Neuronal stem cell (in vitro differentiated cells): ENCODE results near the gene JCAD.
A peak's percentile ranks its signal among the peaks of the same experiment; 100 is the strongest.

Source experiments
- DNase-seq: peaks from one replicate; pipeline ENCODE4 v3.0.0-alpha.2; 2013; ENCODE audit warnings: low spot score
- H2AFZ ChIP-seq: one replicate; pipeline ENCODE4 v1.6.1; 2013; ENCODE audit warnings: mild to moderate bottlenecking, low read length, inconsistent platforms
- H2AK5ac ChIP-seq: 2 replicates; pipeline ENCODE4 v1.6.1; 2013; ENCODE audit warnings: low read depth, mild to moderate bottlenecking, inconsistent platforms, low read length, moderate library complexity, mixed read lengths
- H2BK120ac ChIP-seq: 2 replicates; pipeline ENCODE4 v1.6.1; 2013; ENCODE audit warnings: low read depth, mild to moderate bottlenecking, inconsistent platforms, low read length, moderate library complexity, mixed read lengths
- H2BK12ac ChIP-seq: one replicate; pipeline ENCODE4 v1.6.1; 2013; ENCODE audit warnings: low read length, inconsistent platforms
- H2BK15ac ChIP-seq: 2 replicates; pipeline ENCODE4 v1.6.1; 2013; ENCODE audit warnings: mild to moderate bottlenecking, low read length, inconsistent platforms, mixed read lengths
- H2BK5ac ChIP-seq: one replicate; pipeline ENCODE4 v1.6.1; 2013; ENCODE audit warnings: inconsistent platforms, mild to moderate bottlenecking, low read length, moderate library complexity
- H3K14ac ChIP-seq: one replicate; pipeline ENCODE4 v1.6.1; 2013; ENCODE audit warnings: low read length, inconsistent platforms
- H3K18ac ChIP-seq: 2 replicates; pipeline ENCODE4 v1.6.1; 2013; ENCODE audit warnings: low read length, inconsistent platforms
- H3K23ac ChIP-seq: 2 replicates; pipeline ENCODE4 v1.6.1; 2013; ENCODE audit warnings: low read depth, mild to moderate bottlenecking, mixed read lengths, low read length, inconsistent platforms; ENCODE audit not compliant: poor library complexity
- H3K27ac ChIP-seq: replicated peaks from 3 replicates; pipeline ENCODE4 v1.5.1; 2013; ENCODE audit warnings: low read length, inconsistent platforms
- H3K27me3 ChIP-seq, 3 experiments: 2 replicates each; pipeline ENCODE4 v1.6.1; 2013; ENCODE audit warnings: low read length in 3 of 3, mild to moderate bottlenecking in 2 of 3, inconsistent platforms in 1 of 3, low read depth in 1 of 3, mixed read lengths in 1 of 3, moderate library complexity in 1 of 3; ENCODE audit not compliant: control insufficient read depth in 3 of 3, insufficient read depth in 3 of 3
- H3K36me3 ChIP-seq, 2 donors: replicated peaks in 1 of 2; 2 replicates each; pipeline ENCODE4 v1.6.1; 2013; ENCODE audit warnings: low read length in 2 of 2; ENCODE audit not compliant: control insufficient read depth in 2 of 2, insufficient read depth in 2 of 2
- H3K4ac ChIP-seq: 2 replicates; pipeline ENCODE4 v1.6.1; 2013; ENCODE audit warnings: inconsistent platforms, mild to moderate bottlenecking, low read length, moderate library complexity
- H3K4me1 ChIP-seq, 2 donors: 1 replicate in 1 of 2; 2 replicates in 1 of 2; pipeline ENCODE4 v1.6.1; 2013; ENCODE audit warnings: low read length in 2 of 2, low read depth in 1 of 2; ENCODE audit not compliant: control insufficient read depth in 2 of 2, insufficient read depth in 1 of 2
- H3K4me2 ChIP-seq: one replicate; pipeline ENCODE4 v1.6.1; 2013; ENCODE audit warnings: mild to moderate bottlenecking, low read length, inconsistent platforms; ENCODE audit not compliant: insufficient read depth, poor library complexity, severe bottlenecking
- H3K4me3 ChIP-seq, 2 donors: 2 replicates each; pipeline ENCODE4 v1.5.1; 2013; ENCODE audit warnings: low read length in 2 of 2, mild to moderate bottlenecking in 2 of 2, inconsistent platforms in 1 of 2, moderate library complexity in 1 of 2
- H3K79me1 ChIP-seq: one replicate; pipeline ENCODE4 v1.6.1; 2013; ENCODE audit warnings: low read depth, mild to moderate bottlenecking, inconsistent platforms, low read length, moderate library complexity
- H3K9ac ChIP-seq: one replicate; pipeline ENCODE4 v1.6.1; 2013; ENCODE audit warnings: mild to moderate bottlenecking, low read depth, low read length, inconsistent platforms; ENCODE audit not compliant: poor library complexity
- H3K9me3 ChIP-seq, 2 donors: replicated peaks in 1 of 2; 2 replicates each; pipeline versions ENCODE3 to v1.6.1; 2013; ENCODE audit warnings: low read length in 2 of 2, mild to moderate bottlenecking in 2 of 2, inconsistent platforms in 1 of 2, low read depth in 1 of 2, mixed read lengths in 1 of 2, moderate library complexity in 1 of 2; ENCODE audit not compliant: control insufficient read depth in 2 of 2, insufficient read depth in 1 of 2
- H4K8ac ChIP-seq: one replicate; pipeline ENCODE4 v1.6.1; 2013; ENCODE audit warnings: low read depth, mild to moderate bottlenecking, inconsistent platforms, low read length, moderate library complexity
- H4K91ac ChIP-seq: one replicate; pipeline ENCODE4 v1.6.1; 2013; ENCODE audit warnings: low read length, low read depth, mild to moderate bottlenecking, inconsistent platforms; ENCODE audit not compliant: poor library complexity
- WGBS, 2 donors: extraction: QIAGEN DNeasy Blood & Tissue Kit; methylation state at CpG; one replicate each; pipeline ENCODE4 v1.1.7; 2013; ENCODE audit warnings: missing lambda C conversion rate in 2 of 2, mixed read lengths in 1 of 2; ENCODE audit not compliant: insufficient read length in 2 of 2, insufficient replicate concordance in 1 of 2; ENCODE audit errors: extremely low coverage in 2 of 2; 5-methylcytosine and 5-hydroxymethylcytosine counted together

Gene JCAD

GRCh38 chr10:30034433-30035137 lies 24.8 kb downstream of the JCAD start:
- DNase-seq, result no peak
- Histone ChIP-seq H3K4ac (no peak overlapping the region), H4K8ac (no peak overlapping the region), H3K9ac (no peak overlapping the region), H3K18ac (no peak overlapping the region), H2BK120ac (no peak overlapping the region), H3K4me3 (no peak overlapping the region), H2BK15ac (no peak overlapping the region), H3K27me3 (no peaks in the 10 kb centered on the region), H2BK5ac (no peak overlapping the region), H3K23ac (no peak overlapping the region), H3K79me1 (no peaks in the 10 kb centered on the region), H2AK5ac (no peak overlapping the region), H3K14ac (no peak overlapping the region), H3K9me3 (no peaks in the 10 kb centered on the region), H3K4me2 (no peak overlapping the region), H3K27ac (no peak overlapping the region), H3K36me3 (peaks cover 0 to 4% of the 10 kb centered on the region in 2 donors), H3K4me1 (peaks cover 3 to 4% of the 10 kb centered on the region in 2 donors), H4K91ac (no peak overlapping the region), H2BK12ac (no peak overlapping the region), H2AFZ (peak overlapping the region; percentile 6)
- WGBS, 2 donors, result no CpG with 5 or more reads among the region's 15 CpGs

- no peak overlapping the region for H3K4ac ChIP-seq
- H2BK15ac ChIP-seq, result no peak overlapping the region
- no peak overlapping the region for H2AFZ ChIP-seq
- no peak overlapping the region for H2BK5ac ChIP-seq
- DNase-seq, result no peak
- H3K9me3 ChIP-seq, result no peaks in the 10 kb centered on the region
- H4K8ac ChIP-seq, result no peak overlapping the region
- no peak overlapping the region for H3K18ac ChIP-seq
- H3K23ac ChIP-seq, result no peak overlapping the region
- no peak overlapping the region for H3K9ac ChIP-seq
- H3K79me1 ChIP-seq, result no peaks in the 10 kb centered on the region
- H3K36me3 ChIP-seq, result no peaks in the 10 kb centered on the region
- no peak overlapping the region for H3K14ac ChIP-seq
- H3K4me2 ChIP-seq, result no peak overlapping the region
- H4K91ac ChIP-seq, result no peak overlapping the region
- peaks cover 3 to 4% of the 10 kb centered on the region in 2 donors for H3K4me1 ChIP-seq
- no peak overlapping the region for H3K27ac ChIP-seq
- H3K27me3 ChIP-seq, result no peaks in the 10 kb centered on the region
- WGBS, 2 donors, result no CpG with 5 or more reads among the region's 1 CpG
- no peak overlapping the region for H2BK12ac ChIP-seq
- H2BK120ac ChIP-seq, result no peak overlapping the region
- no peak overlapping the region for H3K4me3 ChIP-seq
- H2AK5ac ChIP-seq, result no peak overlapping the region
Observed at GRCh38 chr10:30032125-30032524, 27.3 kb downstream of the JCAD start.

- peaks cover 3% of the 10 kb centered on the region in 2 donors for H3K4me1 ChIP-seq
- H2BK15ac ChIP-seq, result no peak overlapping the region
- H2AK5ac ChIP-seq, result no peak overlapping the region
- no peaks in the 10 kb centered on the region for H3K79me1 ChIP-seq
- no peaks in the 10 kb centered on the region for H3K36me3 ChIP-seq
- no peak overlapping the region for H2AFZ ChIP-seq
- no peak overlapping the region for H3K4me3 ChIP-seq
- no peak overlapping the region for H2BK120ac ChIP-seq
- WGBS, 2 donors, result no CpG with 5 or more reads among the region's 7 CpGs
- no peak overlapping the region for H3K27ac ChIP-seq
- H2BK12ac ChIP-seq, result no peak overlapping the region
- no peaks in the 10 kb centered on the region for H3K27me3 ChIP-seq
- H3K9me3 ChIP-seq, result no peaks in the 10 kb centered on the region
- H3K14ac ChIP-seq, result no peak overlapping the region
- H3K18ac ChIP-seq, result no peak overlapping the region
- H3K9ac ChIP-seq, result no peak overlapping the region
- no peak overlapping the region for H3K23ac ChIP-seq
- DNase-seq, result no peak
- H4K8ac ChIP-seq, result no peak overlapping the region
- no peak overlapping the region for H3K4me2 ChIP-seq
- H4K91ac ChIP-seq, result no peak overlapping the region
- no peak overlapping the region for H2BK5ac ChIP-seq
- no peak overlapping the region for H3K4ac ChIP-seq
Observed at GRCh38 chr10:30029872-30030256, 29.5 kb downstream of the JCAD start.

- no peaks in the 10 kb centered on the region for H3K27me3 ChIP-seq
- H2BK5ac ChIP-seq, result no peak overlapping the region
- no peak overlapping the region for H3K23ac ChIP-seq
- WGBS, 2 donors, result no CpG with 5 or more reads among the region's 19 CpGs
- no peak overlapping the region for H3K9ac ChIP-seq
- no peak overlapping the region for H2AK5ac ChIP-seq
- no peaks in the 10 kb centered on the region for H3K9me3 ChIP-seq
- no peak overlapping the region for H3K4me3 ChIP-seq
- no peak overlapping the region for H2AFZ ChIP-seq
- H2BK120ac ChIP-seq, result no peak overlapping the region
- no peak overlapping the region for H3K27ac ChIP-seq
- no peak for DNase-seq
- H3K14ac ChIP-seq, result no peak overlapping the region
- no peak overlapping the region for H2BK15ac ChIP-seq
- H4K8ac ChIP-seq, result no peak overlapping the region
- H3K36me3 ChIP-seq, result no peaks in the 10 kb centered on the region
- H3K18ac ChIP-seq, result peak overlapping the region; percentile 12
- H3K4me2 ChIP-seq, result no peak overlapping the region
- no peaks in the 10 kb centered on the region for H3K79me1 ChIP-seq
- no peak overlapping the region for H4K91ac ChIP-seq
- H3K4ac ChIP-seq, result no peak overlapping the region
- H3K4me1 ChIP-seq, result no peaks in the 10 kb centered on the region
- no peak overlapping the region for H2BK12ac ChIP-seq
Observed at GRCh38 chr10:30029164-30029871, 30.1 kb downstream of the JCAD start.
